HEK293 (cell line): ENCODE data around the gene NFKBIA.

Experiments used
- CTCF ChIA-PET: fragments of 350-600 bp; formaldehyde crosslinking; extraction: SDS; loops from one replicate; lab custom pipeline; 2021; ENCODE audit warnings: antibody characterized with exemption; lab: Yijun Ruan, JAX
- POLR2A ChIA-PET: fragments of 300-600 bp; formaldehyde crosslinking; extraction: SDS; loops from one replicate; lab custom pipeline; 2020; ENCODE audit warnings: antibody characterized with exemption, inconsistent platforms; lab: Yijun Ruan, JAX
- H3K27ac ChIP-seq: fragments of 200-500 bp; sonication (Bioruptor generic); 2 replicates; pipeline ENCODE4 v1.5.1; 2014; ENCODE audit warnings: low read depth, low read length, control low read depth, inconsistent platforms; ENCODE audit errors: extremely low read depth
- H3K36me3 ChIP-seq, 2 experiments: fragments of 200-500 bp in 1 of 2; sonication (Bioruptor generic) in 1 of 2; 1 replicate in 1 of 2; 2 replicates in 1 of 2; pipeline ENCODE4 v1.5.1; 2014 to 2017; ENCODE audit warnings: inconsistent platforms in 2 of 2, low read length in 2 of 2; ENCODE audit not compliant: control insufficient read depth in 2 of 2, insufficient read depth in 1 of 2
- H3K4me1 ChIP-seq: fragments of 200-500 bp; sonication (Bioruptor generic); 2 replicates; pipeline ENCODE4 v1.5.1; 2014; ENCODE audit warnings: mild to moderate bottlenecking, low read length, inconsistent platforms; ENCODE audit not compliant: control insufficient read depth, insufficient read depth
- H3K4me3 ChIP-seq: 2 replicates; pipeline ENCODE4 v1.5.1; 2011; ENCODE audit warnings: low read depth, mild to moderate bottlenecking, control low read depth, low read length, moderate library complexity
- H3K9me3 ChIP-seq: fragments of 200-500 bp; sonication (Bioruptor generic); 2 replicates; pipeline ENCODE4 v1.5.1; 2014; ENCODE audit warnings: low read depth, low read length, inconsistent platforms; ENCODE audit not compliant: control insufficient read depth, insufficient read depth
- BCL11B ChIP-seq: fragments of 450-650 bp; formaldehyde crosslinking; IDR thresholded peaks from 2 replicates; pipeline ENCODE4 v1.5.1; 2016; ENCODE audit warnings: low read depth, missing biosample characterization, missing genetic modification characterization
- GLI4 ChIP-seq: fragments of 450-650 bp; formaldehyde crosslinking; IDR thresholded peaks from 2 replicates; pipeline ENCODE4 v1.5.1; 2016; ENCODE audit warnings: missing biosample characterization, missing genetic modification characterization
- HOXA7 ChIP-seq: sonication (generic); formaldehyde crosslinking; IDR thresholded peaks from 2 replicates; pipeline ENCODE4 v1.8.1; 2022; ENCODE audit warnings: missing genetic modification reagents, borderline replicate concordance
- ZIC2 ChIP-seq: fragments of 450-650 bp; formaldehyde crosslinking; IDR thresholded peaks from 2 replicates; pipeline ENCODE4 v1.5.1; 2016; ENCODE audit warnings: missing biosample characterization, missing genetic modification characterization
- ZNF121 ChIP-seq: fragments of 450-650 bp; formaldehyde crosslinking; IDR thresholded peaks from 2 replicates; pipeline ENCODE4 v1.5.1; 2016; ENCODE audit warnings: missing biosample characterization, missing genetic modification characterization
- ZNF239 ChIP-seq: fragments of 450-650 bp; formaldehyde crosslinking; IDR thresholded peaks from 2 replicates; pipeline ENCODE4 v1.5.1; 2016; ENCODE audit warnings: missing biosample characterization, missing genetic modification characterization
- ZNF394 ChIP-seq: fragments of 450-650 bp; formaldehyde crosslinking; IDR thresholded peaks from 2 replicates; pipeline ENCODE4 v1.5.1; 2016; ENCODE audit warnings: missing biosample characterization, missing genetic modification characterization, mild to moderate bottlenecking, moderate library complexity, borderline replicate concordance
- ZNF423 ChIP-seq: fragments of 450-650 bp; formaldehyde crosslinking; IDR thresholded peaks from 2 replicates; pipeline ENCODE4 v1.5.1; 2016; ENCODE audit warnings: missing biosample characterization, missing genetic modification characterization
- ZNF488 ChIP-seq: fragments of 450-650 bp; formaldehyde crosslinking; IDR thresholded peaks from 2 replicates; pipeline ENCODE4 v1.5.1; 2016; ENCODE audit warnings: missing biosample characterization, missing genetic modification characterization
- ZNF529 ChIP-seq: fragments of 450-650 bp; formaldehyde crosslinking; IDR thresholded peaks from 2 replicates; pipeline ENCODE4 v1.5.1; 2017; ENCODE audit warnings: missing genetic modification characterization, missing biosample characterization; ENCODE audit not compliant: insufficient replicate concordance
- ZNF629 ChIP-seq: fragments of 450-650 bp; formaldehyde crosslinking; IDR thresholded peaks from 2 replicates; pipeline ENCODE4 v1.5.1; 2017; ENCODE audit warnings: missing biosample characterization, missing genetic modification characterization
- ZNF777 ChIP-seq: fragments of 450-650 bp; formaldehyde crosslinking; IDR thresholded peaks from 2 replicates; pipeline ENCODE4 v1.5.1; 2017; ENCODE audit warnings: missing biosample characterization, missing genetic modification characterization, borderline replicate concordance
- ZSCAN16 ChIP-seq: fragments of 450-650 bp; formaldehyde crosslinking; IDR thresholded peaks from 2 replicates; pipeline ENCODE4 v1.5.1; 2016; ENCODE audit warnings: missing biosample characterization, missing genetic modification characterization
- TF ChIP-seq, protein P1 (sequence below): fragments of 450-650 bp; formaldehyde crosslinking; IDR thresholded peaks from 2 replicates; pipeline ENCODE4 v1.5.1; 2017; ENCODE audit warnings: missing biosample characterization, missing genetic modification characterization
- TF ChIP-seq, protein P2 (sequence below): fragments of 450-650 bp; formaldehyde crosslinking; IDR thresholded peaks from 2 replicates; pipeline ENCODE4 v1.5.1; 2016; ENCODE audit warnings: missing biosample characterization, missing genetic modification characterization
- TF ChIP-seq, protein P3 (sequence below): fragments of 450-650 bp; formaldehyde crosslinking; IDR thresholded peaks from 2 replicates; pipeline ENCODE4 v1.5.1; 2016; ENCODE audit warnings: missing biosample characterization, missing genetic modification characterization
- TF ChIP-seq, protein P4 (sequence below): fragments of 450-650 bp; IDR thresholded peaks from 2 replicates; pipeline ENCODE4 v1.5.1; 2018; ENCODE audit warnings: missing biosample characterization, mild to moderate bottlenecking, missing genetic modification characterization

The NFKBIA gene

DNA sequence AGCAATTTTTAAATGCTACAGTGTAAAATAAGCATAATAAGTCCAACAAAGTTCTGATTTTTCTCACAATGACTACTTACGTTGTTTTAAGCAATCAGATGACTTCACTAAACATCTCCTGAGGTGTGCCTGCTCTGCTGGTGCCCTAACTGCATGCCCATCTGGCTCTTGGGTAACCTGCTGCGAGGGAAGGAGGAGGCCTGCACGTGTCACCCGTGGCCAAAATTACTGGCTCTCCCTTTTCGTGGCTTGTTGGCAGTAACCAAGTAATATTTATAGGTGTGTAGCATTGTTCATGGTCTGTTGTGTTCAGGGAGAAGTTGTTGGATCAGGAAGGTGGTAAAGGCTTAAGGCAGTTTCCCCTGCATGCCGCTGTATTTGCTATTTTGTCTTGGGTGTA, 6.3 kb upstream of the NFKBIA start:
- Histone ChIP-seq H3K4me3 (no peak overlapping the region), H3K4me1 (no peaks in the 10 kb centered on the region), H3K9me3 (no peaks in the 10 kb centered on the region), H3K27ac (no peak overlapping the region), H3K36me3 (no peaks in the 10 kb centered on the region)
- no peak for TF ChIP-seq HOXA7 (CRISPR knock-in tag)
- no peak for TF ChIP-seq ZNF423 (tag by site-specific recombination)
- no peak for TF ChIP-seq ZIC2
- no peak for TF ChIP-seq ZNF488 (tag by site-specific recombination)
- no peak for TF ChIP-seq ZNF777 (tag by site-specific recombination)
- TF ChIP-seq ZNF529 (tag by site-specific recombination), result no peak
- POLR2A ChIA-PET, result no interaction called here
- CTCF ChIA-PET, result interaction anchor here (0.7 to 5.3 kb wide), 4 partner anchors 11 to 269 kb away, joined by 3 to 70 read pairs (median 8); no protein-coding TSS in a partner anchor

- ChIA-PET CTCF (interaction anchor here (0.7 to 5.3 kb wide), 5 partner anchors 104 to 313 kb away, joined by 3 to 70 read pairs (median 6); no protein-coding TSS in a partner anchor), POLR2A (no interaction called here)
- no peaks in the 10 kb centered on the region for H3K9me3 ChIP-seq
- H3K4me1 ChIP-seq, result no peaks in the 10 kb centered on the region
- no peak overlapping the region for H3K4me3 ChIP-seq
- H3K27ac ChIP-seq, result no peak overlapping the region
- no peaks in the 10 kb centered on the region for H3K36me3 ChIP-seq
- TF ChIP-seq BCL11B (tag by site-specific recombination) (no peak), ZNF121 (tag by site-specific recombination) (0 out of 2 replicates have a peak, but pooled peaks have one; percentile 2), ZNF629 (tag by site-specific recombination) (no peak), ZNF239 (tag by site-specific recombination) (no peak)
- TF ChIP-seq, protein P1, sequence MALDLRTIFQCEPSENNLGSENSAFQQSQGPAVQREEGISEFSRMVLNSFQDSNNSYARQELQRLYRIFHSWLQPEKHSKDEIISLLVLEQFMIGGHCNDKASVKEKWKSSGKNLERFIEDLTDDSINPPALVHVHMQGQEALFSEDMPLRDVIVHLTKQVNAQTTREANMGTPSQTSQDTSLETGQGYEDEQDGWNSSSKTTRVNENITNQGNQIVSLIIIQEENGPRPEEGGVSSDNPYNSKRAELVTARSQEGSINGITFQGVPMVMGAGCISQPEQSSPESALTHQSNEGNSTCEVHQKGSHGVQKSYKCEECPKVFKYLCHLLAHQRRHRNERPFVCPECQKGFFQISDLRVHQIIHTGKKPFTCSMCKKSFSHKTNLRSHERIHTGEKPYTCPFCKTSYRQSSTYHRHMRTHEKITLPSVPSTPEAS (tag by site-specific recombination), result no peak
Measured at GRCh38 chr14:35409595-35409994, 5.0 kb upstream of the NFKBIA start.

- Histone ChIP-seq H3K9me3 (no peaks in the 10 kb centered on the region), H3K4me1 (0 out of 2 replicates have a peak, but pooled peaks cover 4% of the 10 kb centered on the region), H3K4me3 (no peak overlapping the region), H3K36me3 (peaks cover under 1 to 6% of the 10 kb centered on the region in 2 experiments; a peak in 1 of 3 replicates), H3K27ac (no peak overlapping the region)
- TF ChIP-seq, protein P2, sequence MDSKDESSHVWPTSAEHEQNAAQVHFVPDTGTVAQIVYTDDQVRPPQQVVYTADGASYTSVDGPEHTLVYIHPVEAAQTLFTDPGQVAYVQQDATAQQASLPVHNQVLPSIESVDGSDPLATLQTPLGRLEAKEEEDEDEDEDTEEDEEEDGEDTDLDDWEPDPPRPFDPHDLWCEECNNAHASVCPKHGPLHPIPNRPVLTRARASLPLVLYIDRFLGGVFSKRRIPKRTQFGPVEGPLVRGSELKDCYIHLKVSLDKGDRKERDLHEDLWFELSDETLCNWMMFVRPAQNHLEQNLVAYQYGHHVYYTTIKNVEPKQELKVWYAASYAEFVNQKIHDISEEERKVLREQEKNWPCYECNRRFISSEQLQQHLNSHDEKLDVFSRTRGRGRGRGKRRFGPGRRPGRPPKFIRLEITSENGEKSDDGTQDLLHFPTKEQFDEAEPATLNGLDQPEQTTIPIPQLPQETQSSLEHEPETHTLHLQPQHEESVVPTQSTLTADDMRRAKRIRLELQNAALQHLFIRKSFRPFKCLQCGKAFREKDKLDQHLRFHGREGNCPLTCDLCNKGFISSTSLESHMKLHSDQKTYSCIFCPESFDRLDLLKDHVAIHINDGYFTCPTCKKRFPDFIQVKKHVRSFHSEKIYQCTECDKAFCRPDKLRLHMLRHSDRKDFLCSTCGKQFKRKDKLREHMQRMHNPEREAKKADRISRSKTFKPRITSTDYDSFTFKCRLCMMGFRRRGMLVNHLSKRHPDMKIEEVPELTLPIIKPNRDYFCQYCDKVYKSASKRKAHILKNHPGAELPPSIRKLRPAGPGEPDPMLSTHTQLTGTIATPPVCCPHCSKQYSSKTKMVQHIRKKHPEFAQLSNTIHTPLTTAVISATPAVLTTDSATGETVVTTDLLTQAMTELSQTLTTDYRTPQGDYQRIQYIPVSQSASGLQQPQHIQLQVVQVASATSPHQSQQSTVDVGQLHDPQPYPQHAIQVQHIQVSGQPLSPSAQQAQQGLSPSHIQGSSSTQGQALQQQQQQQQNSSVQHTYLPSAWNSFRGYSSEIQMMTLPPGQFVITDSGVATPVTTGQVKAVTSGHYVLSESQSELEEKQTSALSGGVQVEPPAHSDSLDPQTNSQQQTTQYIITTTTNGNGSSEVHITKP (tag by site-specific recombination), result peak; percentile 73
- TF ChIP-seq ZSCAN16 (tag by site-specific recombination), result no peak
- no peak for TF ChIP-seq GLI4 (tag by site-specific recombination)
- TF ChIP-seq, protein P3, sequence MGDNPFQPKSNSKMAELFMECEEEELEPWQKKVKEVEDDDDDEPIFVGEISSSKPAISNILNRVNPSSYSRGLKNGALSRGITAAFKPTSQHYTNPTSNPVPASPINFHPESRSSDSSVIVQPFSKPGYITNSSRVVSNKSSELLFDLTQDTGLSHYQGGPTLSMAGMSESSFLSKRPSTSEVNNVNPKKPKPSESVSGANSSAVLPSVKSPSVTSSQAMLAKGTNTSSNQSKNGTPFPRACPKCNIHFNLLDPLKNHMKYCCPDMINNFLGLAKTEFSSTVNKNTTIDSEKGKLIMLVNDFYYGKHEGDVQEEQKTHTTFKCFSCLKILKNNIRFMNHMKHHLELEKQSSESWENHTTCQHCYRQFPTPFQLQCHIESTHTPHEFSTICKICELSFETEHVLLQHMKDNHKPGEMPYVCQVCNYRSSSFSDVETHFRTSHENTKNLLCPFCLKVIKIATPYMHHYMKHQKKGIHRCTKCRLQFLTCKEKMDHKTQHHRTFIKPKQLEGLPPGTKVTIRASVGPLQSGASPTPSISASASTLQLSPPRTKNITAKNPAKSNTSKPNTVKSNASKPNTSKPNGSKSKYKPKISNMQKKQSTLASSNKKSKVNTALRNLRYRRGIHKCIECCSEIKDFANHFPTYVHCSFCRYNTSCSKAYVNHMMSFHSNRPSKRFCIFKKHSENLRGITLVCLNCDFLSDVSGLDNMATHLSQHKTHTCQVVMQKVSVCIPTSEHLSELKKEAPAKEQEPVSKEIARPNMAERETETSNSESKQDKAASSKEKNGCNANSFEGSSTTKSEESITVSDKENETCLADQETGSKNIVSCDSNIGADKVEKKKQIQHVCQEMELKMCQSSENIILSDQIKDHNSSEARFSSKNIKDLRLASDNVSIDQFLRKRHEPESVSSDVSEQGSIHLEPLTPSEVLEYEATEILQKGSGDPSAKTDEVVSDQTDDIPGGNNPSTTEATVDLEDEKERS (tag by site-specific recombination), result no peak
- no peak for TF ChIP-seq ZNF394 (tag by site-specific recombination)
- TF ChIP-seq, protein P4, sequence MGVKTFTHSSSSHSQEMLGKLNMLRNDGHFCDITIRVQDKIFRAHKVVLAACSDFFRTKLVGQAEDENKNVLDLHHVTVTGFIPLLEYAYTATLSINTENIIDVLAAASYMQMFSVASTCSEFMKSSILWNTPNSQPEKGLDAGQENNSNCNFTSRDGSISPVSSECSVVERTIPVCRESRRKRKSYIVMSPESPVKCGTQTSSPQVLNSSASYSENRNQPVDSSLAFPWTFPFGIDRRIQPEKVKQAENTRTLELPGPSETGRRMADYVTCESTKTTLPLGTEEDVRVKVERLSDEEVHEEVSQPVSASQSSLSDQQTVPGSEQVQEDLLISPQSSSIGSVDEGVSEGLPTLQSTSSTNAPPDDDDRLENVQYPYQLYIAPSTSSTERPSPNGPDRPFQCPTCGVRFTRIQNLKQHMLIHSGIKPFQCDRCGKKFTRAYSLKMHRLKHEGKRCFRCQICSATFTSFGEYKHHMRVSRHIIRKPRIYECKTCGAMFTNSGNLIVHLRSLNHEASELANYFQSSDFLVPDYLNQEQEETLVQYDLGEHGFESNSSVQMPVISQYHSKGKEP (tag by site-specific recombination), result no peak
- ChIA-PET CTCF (interaction anchor here (0.6 to 2.8 kb wide), 6 partner anchors 33 to 736 kb away, joined by 3 to 16 read pairs (median 4); no protein-coding TSS in a partner anchor), POLR2A (no interaction called here)
Measured at GRCh38 chr14:35408026-35408425, 3.5 kb upstream of the NFKBIA start.
